Upper lobe of left lung (tissue), 6 donors: ENCODE results near the gene GAK. TPM values are rescaled to one million over a fixed set of nuclear protein-coding genes. Genes with fewer than 3 reads are reported as not detected.

Source experiments
- ATAC-seq, 2 donors: fragments of 200-7000 bp; cut with Tn5 transposase; one replicate each; pipeline ENCODE4 v1.9.1; 2022; ENCODE audit warnings: mild to moderate bottlenecking in 2 of 2, moderate library complexity in 2 of 2; ENCODE audit not compliant: low FRiP score in 2 of 2
- DNase-seq, 2 donors: peaks; one replicate each; pipeline ENCODE4 v3.0.0-alpha.2; 2019 to 2020
- H3K27ac ChIP-seq, 4 donors: fragments of 200-600 bp; sonication (generic); one replicate each; pipeline ENCODE4 v1.5.1; 2016 to 2019
- H3K27me3 ChIP-seq, 4 donors: fragments of 200-600 bp; sonication (generic); one replicate each; pipeline ENCODE4 v1.5.1; 2017 to 2019
- H3K36me3 ChIP-seq, 4 donors: fragments of 200-600 bp; sonication (generic); one replicate each; pipeline ENCODE4 v1.5.1; 2016 to 2019
- H3K4me1 ChIP-seq, 4 donors: fragments of 200-600 bp; sonication (generic); one replicate each; pipeline ENCODE4 v1.5.1; 2018 to 2019
- H3K4me3 ChIP-seq, 4 donors: fragments of 200-600 bp; sonication (generic); one replicate each; pipeline ENCODE4 v1.5.1; 2017 to 2019; ENCODE audit warnings: mild to moderate bottlenecking in 2 of 4, moderate library complexity in 1 of 4
- H3K9me3 ChIP-seq, 4 donors: fragments of 200-600 bp; sonication (generic); one replicate each; pipeline ENCODE4 v1.5.1; 2018 to 2019
- CTCF ChIP-seq, 6 experiments: fragments of 450-650 bp in 4 of 6; fragments of 200-600 bp in 2 of 6; sonication (generic) in 2 of 6; IDR thresholded peaks; one replicate each; pipeline ENCODE4 v1.5.1; 2016 to 2019; ENCODE audit warnings: antibody characterized with exemption in 6 of 6
- EP300 ChIP-seq, 4 donors: sonication (generic); formaldehyde crosslinking; IDR thresholded peaks; one replicate each; pipeline ENCODE4 v1.5.1; 2017; ENCODE audit warnings: antibody characterized with exemption in 4 of 4, control low read depth in 2 of 4
- POLR2A ChIP-seq, 4 donors: fragments of 450-650 bp; IDR thresholded peaks; one replicate each; pipeline ENCODE4 v1.5.1; 2016 to 2017; ENCODE audit warnings: antibody characterized with exemption in 4 of 4, mild to moderate bottlenecking in 2 of 4
- POLR2AphosphoS5 ChIP-seq, 2 donors: sonication (generic); formaldehyde crosslinking; IDR thresholded peaks; one replicate each; pipeline ENCODE4 v1.5.1; 2017; ENCODE audit warnings: antibody characterized with exemption in 2 of 2
- WGBS, 2 donors: methylation state at CpG; one replicate each; pipeline ENCODE4 v1.1.5; 2017 to 2018; 5-methylcytosine and 5-hydroxymethylcytosine counted together
- total RNA-seq, 6 donors: library from RNA; depleted of rRNA in 4 of 6; stranded (reverse); fragments of >200 nt in 4 of 6; gene quantifications; one replicate each; pipeline versions ENCODE4 v1.1.0 to v1.2.1, GENCODE V29; 2016 to 2021
- donor health status: DM: no; HTN: no; CAD: no; lungs with moderate emphysema.
- donor health status: DM: no; HTN: yes; CAD: no; lungs with severe emphysema.

GAK gene
- total RNA-seq, 6 donors from 2014 or later, result 116 to 380 (median 154) TPM

- no peaks in the 10 kb centered on the region for H3K36me3 ChIP-seq
- DNase-seq (peak in 1 of 2 donors; percentile 76), ATAC-seq (no peak)
- peaks cover 0 to 6% (median 2%) of the 10 kb centered on the region in 4 donors for H3K9me3 ChIP-seq
- H3K4me3 ChIP-seq, result no peak overlapping the region
- TF ChIP-seq POLR2A (IDR thresholded peaks at IDR 0.05), result no peak
- TF ChIP-seq POLR2AphosphoS5 (IDR thresholded peaks at IDR 0.05), result no peak
- TF ChIP-seq CTCF (IDR thresholded peaks at IDR 0.05), result no peak
- TF ChIP-seq EP300 (IDR thresholded peaks at IDR 0.05), result no peak
- no peaks in the 10 kb centered on the region for H3K27me3 ChIP-seq
- H3K4me1 ChIP-seq, result no peaks in the 10 kb centered on the region
- 84 to 93% methylated on average over 11 to 41 of the region's 44 CpGs for WGBS, 2 donors
- H3K27ac ChIP-seq, result no peak overlapping the region
These were observed 127.3 kb downstream of the GAK start for GRCh38 chr4:804804-805203.

- Histone ChIP-seq H3K9me3 (peaks cover 0 to 6% (median 2%) of the 10 kb centered on the region in 4 donors), H3K4me3 (no peak overlapping the region), H3K27ac (no peak overlapping the region), H3K27me3 (no peaks in the 10 kb centered on the region), H3K36me3 (no peaks in the 10 kb centered on the region), H3K4me1 (no peaks in the 10 kb centered on the region)
- ATAC-seq (no peak), DNase-seq (no peak)
- 87 to 96% methylated on average over 12 to 13 of the region's 13 CpGs for WGBS, 2 donors
- TF ChIP-seq POLR2AphosphoS5 (IDR thresholded peaks at IDR 0.05) (no peak), CTCF (IDR thresholded peaks at IDR 0.05) (no peak), EP300 (IDR thresholded peaks at IDR 0.05) (no peak), POLR2A (IDR thresholded peaks at IDR 0.05) (no peak)
These were observed 128.2 kb downstream of the GAK start for GRCh38 chr4:803884-804283.

DNA sequence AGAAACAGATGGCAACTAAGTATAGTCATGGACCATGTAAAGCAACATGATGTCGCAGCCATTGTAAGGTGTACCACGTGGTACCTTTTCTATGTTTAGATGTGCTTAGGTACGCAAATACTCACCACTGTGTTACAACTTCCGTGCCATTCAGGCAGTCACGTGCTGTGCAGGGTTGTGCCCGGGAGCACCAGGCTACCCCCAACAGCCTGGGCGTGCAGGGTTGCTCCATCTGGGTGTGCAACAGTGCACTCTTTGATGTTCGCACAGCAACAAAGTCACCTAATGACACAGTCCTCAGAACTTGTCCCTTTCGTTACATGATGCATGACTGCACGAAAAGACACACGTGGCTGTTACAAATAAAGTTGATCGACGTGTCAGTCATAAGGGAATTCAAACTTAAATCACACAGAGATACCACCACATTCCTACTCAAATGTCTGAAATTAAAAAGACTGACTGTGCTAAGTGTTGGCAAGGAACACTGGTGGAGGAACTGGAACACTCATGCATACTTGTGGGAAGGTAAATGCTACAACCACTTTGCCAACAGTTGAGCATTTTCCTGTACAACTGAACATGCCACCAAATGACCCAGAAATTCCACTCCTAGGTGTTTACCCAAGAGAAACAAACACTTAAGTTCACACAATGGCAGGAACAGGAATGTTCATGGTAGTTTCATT, 130.5 kb downstream of the GAK start:
- TF ChIP-seq EP300 (IDR thresholded peaks at IDR 0.05) (no peak), CTCF (IDR thresholded peaks at IDR 0.05) (no peak), POLR2A (IDR thresholded peaks at IDR 0.05) (no peak), POLR2AphosphoS5 (IDR thresholded peaks at IDR 0.05) (no peak)
- Histone ChIP-seq H3K4me1 (no peaks in the 10 kb centered on the region), H3K9me3 (peaks cover 0 to 6% (median 2%) of the 10 kb centered on the region in 4 donors), H3K4me3 (no peak overlapping the region), H3K36me3 (no peaks in the 10 kb centered on the region), H3K27ac (no peak overlapping the region), H3K27me3 (no peaks in the 10 kb centered on the region)
- ATAC-seq (peak in 1 of 2 donors; percentile 41), DNase-seq (no peak)
- 88 to 92% methylated on average over 13 of the region's 13 CpGs for WGBS, 2 donors

Other genes starting within 250 kb of the GAK start
- 10 to 100 TPM; 12.2 to 65.0 (median 32.3) TPM for gene SLC49A3, start 243.2 kb downstream of the GAK start, total RNA-seq
- gene PCGF3, start 226.5 kb downstream of the GAK start, total RNA-seq, result 100 to 1,000 TPM in 1 of 6 donors, 10 to 100 TPM in 5; 36.4 to 150 (median 41.0) TPM
- 1 to 10 TPM in 5 of 6 donors, under 1 TPM in 1; 0.61 to 4.2 (median 1.8) TPM for gene CPLX1, start 106.2 kb downstream of the GAK start, total RNA-seq
- 100 to 1,000 TPM in 1 of 6 donors, 10 to 100 TPM in 5; 24.6 to 126 (median 41.8) TPM for gene TMEM175, start 144 bp upstream of the GAK start, total RNA-seq
- gene DGKQ, start 41.3 kb upstream of the GAK start, total RNA-seq, result 10 to 100 TPM; 10.7 to 36.7 (median 17.5) TPM
- gene IDUA, start 54.7 kb upstream of the GAK start, total RNA-seq, result 100 to 1,000 TPM in 1 of 6 donors, 10 to 100 TPM in 5; 13.5 to 152 (median 55.9) TPM
- 1 to 10 TPM in 1 of 6 donors, under 1 TPM in 5; 0.39 to 2.1 (median 0.68) TPM for gene SLC26A1, start 61.1 kb upstream of the GAK start, total RNA-seq
- gene FGFRL1, start 79.3 kb upstream of the GAK start, total RNA-seq, result 10 to 100 TPM; 21.0 to 32.4 (median 25.6) TPM
- 10 to 100 TPM in 1 of 6 donors, 1 to 10 TPM in 5; 2.7 to 14.7 (median 5.3) TPM for gene RNF212, start 181.2 kb upstream of the GAK start, total RNA-seq
- gene SPON2, start 240.3 kb upstream of the GAK start, total RNA-seq, result 10 to 100 TPM; 23.2 to 81.3 (median 50.8) TPM